Adipocyte (in vitro differentiated cells): ENCODE measurements around the gene MYO1D.

Experiments
- DNase-seq: peaks from one replicate; pipeline ENCODE4 v3.0.0-alpha.2; 2015; ENCODE audit warnings: low read depth
- H3K27me3 ChIP-seq: replicated peaks from 2 replicates; pipeline ENCODE4 v1.7.0; 2013; ENCODE audit warnings: mild to moderate bottlenecking, low read length, moderate library complexity; ENCODE audit not compliant: control insufficient read depth, insufficient read depth
- H3K36me3 ChIP-seq: 2 replicates; pipeline ENCODE4 v1.7.0; 2013; ENCODE audit warnings: low read length, mild to moderate bottlenecking, moderate library complexity; ENCODE audit not compliant: control insufficient read depth, insufficient read depth, severe bottlenecking
- H3K4me1 ChIP-seq: 2 replicates; pipeline ENCODE4 v1.7.0; 2013; ENCODE audit warnings: mild to moderate bottlenecking, low read length, moderate library complexity; ENCODE audit not compliant: control insufficient read depth, insufficient read depth
- H3K4me3 ChIP-seq: 2 replicates; pipeline ENCODE4 v1.7.0; 2013; ENCODE audit warnings: mild to moderate bottlenecking, low read length, moderate library complexity
- H3K9ac ChIP-seq: 2 replicates; pipeline ENCODE4 v1.7.0; 2013; ENCODE audit warnings: mild to moderate bottlenecking, low read length, moderate library complexity
- H3K9me3 ChIP-seq: 2 replicates; pipeline ENCODE4 v1.7.0; 2013; ENCODE audit warnings: mild to moderate bottlenecking, low read length, moderate library complexity; ENCODE audit not compliant: control insufficient read depth

Gene MYO1D

GRCh38 chr17:32697728-32698625 lies 178.9 kb downstream of the MYO1D start:
- H3K4me1 ChIP-seq: no peaks in the 10 kb centered on the region
- no peaks in the 10 kb centered on the region for H3K9me3 ChIP-seq
- no peak for DNase-seq
- H3K36me3 ChIP-seq: no peaks in the 10 kb centered on the region
- H3K4me3 ChIP-seq: no peak overlapping the region
- no peaks in the 10 kb centered on the region for H3K27me3 ChIP-seq
- no peak overlapping the region for H3K9ac ChIP-seq

- DNase-seq: no peak
- Histone ChIP-seq H3K9ac (no peak overlapping the region), H3K9me3 (no peaks in the 10 kb centered on the region), H3K4me1 (no peaks in the 10 kb centered on the region), H3K36me3 (peaks cover 4% of the 10 kb centered on the region), H3K27me3 (no peaks in the 10 kb centered on the region), H3K4me3 (no peak overlapping the region)
These were observed 180.5 kb downstream of the MYO1D start for GRCh38 chr17:32696426-32696825.

GRCh38 chr17:32695864-32696263 lies 181.1 kb downstream of the MYO1D start:
- Histone ChIP-seq H3K36me3 (peaks cover 4% of the 10 kb centered on the region), H3K4me1 (no peaks in the 10 kb centered on the region), H3K9me3 (no peaks in the 10 kb centered on the region), H3K9ac (no peak overlapping the region), H3K4me3 (no peak overlapping the region), H3K27me3 (no peaks in the 10 kb centered on the region)
- DNase-seq: no peak

GRCh38 chr17:32693194-32693897 lies 183.6 kb downstream of the MYO1D start:
- H3K4me1 ChIP-seq: no peaks in the 10 kb centered on the region
- H3K27me3 ChIP-seq: no peaks in the 10 kb centered on the region
- H3K4me3 ChIP-seq: no peak overlapping the region
- no peak for DNase-seq
- peaks cover 11% of the 10 kb centered on the region for H3K36me3 ChIP-seq
- no peak overlapping the region for H3K9ac ChIP-seq
- H3K9me3 ChIP-seq: no peaks in the 10 kb centered on the region

- Histone ChIP-seq H3K27me3 (no peaks in the 10 kb centered on the region), H3K4me3 (no peak overlapping the region), H3K36me3 (peaks cover 12% of the 10 kb centered on the region), H3K9ac (no peak overlapping the region), H3K9me3 (no peaks in the 10 kb centered on the region), H3K4me1 (no peaks in the 10 kb centered on the region)
- no peak for DNase-seq
These were observed 184.7 kb downstream of the MYO1D start for GRCh38 chr17:32692179-32692578.

GRCh38 chr17:32689348-32689747 lies 187.6 kb downstream of the MYO1D start:
- peaks cover 5% of the 10 kb centered on the region for H3K4me1 ChIP-seq
- H3K4me3 ChIP-seq: no peak overlapping the region
- no peaks in the 10 kb centered on the region for H3K9me3 ChIP-seq
- H3K9ac ChIP-seq: no peak overlapping the region
- no peaks in the 10 kb centered on the region for H3K27me3 ChIP-seq
- DNase-seq: no peak
- H3K36me3 ChIP-seq: peaks cover 12% of the 10 kb centered on the region

- H3K27me3 ChIP-seq: no peaks in the 10 kb centered on the region
- H3K9ac ChIP-seq: no peak overlapping the region
- peaks cover 12% of the 10 kb centered on the region for H3K36me3 ChIP-seq
- no peaks in the 10 kb centered on the region for H3K9me3 ChIP-seq
- H3K4me1 ChIP-seq: peaks cover 8% of the 10 kb centered on the region
- DNase-seq: no peak
- H3K4me3 ChIP-seq: no peak overlapping the region
These were observed 188.7 kb downstream of the MYO1D start for GRCh38 chr17:32688221-32688620.

GRCh38 chr17:32684087-32684958 lies 192.6 kb downstream of the MYO1D start:
- Histone ChIP-seq H3K36me3 (peaks cover 5% of the 10 kb centered on the region), H3K4me1 (peaks cover 8% of the 10 kb centered on the region), H3K9me3 (no peaks in the 10 kb centered on the region), H3K4me3 (no peak overlapping the region), H3K9ac (no peak overlapping the region), H3K27me3 (no peaks in the 10 kb centered on the region)
- DNase-seq: no peak

- Histone ChIP-seq H3K27me3 (no peaks in the 10 kb centered on the region), H3K4me1 (peaks cover 11% of the 10 kb centered on the region), H3K4me3 (no peak overlapping the region), H3K9ac (no peak overlapping the region), H3K9me3 (peaks cover 2% of the 10 kb centered on the region), H3K36me3 (no peaks in the 10 kb centered on the region)
- no peak for DNase-seq
These were observed 203.0 kb downstream of the MYO1D start for GRCh38 chr17:32673964-32674363.

- peaks cover 2% of the 10 kb centered on the region for H3K9me3 ChIP-seq
- no peak overlapping the region for H3K9ac ChIP-seq
- no peaks in the 10 kb centered on the region for H3K36me3 ChIP-seq
- peaks cover 11% of the 10 kb centered on the region for H3K4me1 ChIP-seq
- DNase-seq: no peak
- no peak overlapping the region for H3K4me3 ChIP-seq
- H3K27me3 ChIP-seq: no peaks in the 10 kb centered on the region
These were observed 204.2 kb downstream of the MYO1D start for GRCh38 chr17:32672711-32673110.

GRCh38 chr17:32671896-32672295 lies 205.0 kb downstream of the MYO1D start:
- no peaks in the 10 kb centered on the region for H3K27me3 ChIP-seq
- no peak for DNase-seq
- H3K36me3 ChIP-seq: no peaks in the 10 kb centered on the region
- peaks cover 11% of the 10 kb centered on the region for H3K4me1 ChIP-seq
- H3K9me3 ChIP-seq: peaks cover 2% of the 10 kb centered on the region
- no peak overlapping the region for H3K4me3 ChIP-seq
- H3K9ac ChIP-seq: no peak overlapping the region
